HG02610 (cell line): Measurements from ENCODE around the gene APC2.

Experiments
- ATAC-seq: cut with Tn5 transposase; IDR thresholded peaks from one replicate; pipeline ENCODE4 v1.9.1; 2021; ENCODE audit warnings: mild to moderate bottlenecking, moderate library complexity; ENCODE audit not compliant: unreplicated experiment

APC2 gene

GRCh38 chr19:1445185-1445931 lies 4.6 kb upstream of the APC2 start:
- ATAC-seq = peak; percentile 60

GRCh38 chr19:1445932-1446712 lies 3.8 kb upstream of the APC2 start:
- no peak for ATAC-seq

GRCh38 chr19:1446713-1447481 lies 3.0 kb upstream of the APC2 start:
- ATAC-seq = no peak

GRCh38 chr19:1447504-1447903 lies 2.4 kb upstream of the APC2 start:
- no peak for ATAC-seq

GRCh38 chr19:1447944-1448343 lies 2.0 kb upstream of the APC2 start:
- no peak for ATAC-seq

GRCh38 chr19:1450735-1451731 lies 1.1 kb downstream of the APC2 start:
- ATAC-seq = no peak

GRCh38 chr19:1451916-1452801 lies 2.2 kb downstream of the APC2 start:
- ATAC-seq = no peak

GRCh38 chr19:1452802-1453524 lies 3.0 kb downstream of the APC2 start:
- no peak for ATAC-seq

- ATAC-seq = no peak
These were observed 3.8 kb downstream of the APC2 start for GRCh38 chr19:1453525-1454364.

- no peak for ATAC-seq
These were observed 5.0 kb downstream of the APC2 start for GRCh38 chr19:1455002-1455335.

GRCh38 chr19:1455336-1456120 lies 5.6 kb downstream of the APC2 start:
- ATAC-seq = no peak

- ATAC-seq = no peak
These were observed 6.4 kb downstream of the APC2 start for GRCh38 chr19:1456121-1456900.

GRCh38 chr19:1457031-1457739 lies 7.3 kb downstream of the APC2 start:
- no peak for ATAC-seq

- ATAC-seq = no peak
These were observed 8.0 kb downstream of the APC2 start for GRCh38 chr19:1457892-1458291.

GRCh38 chr19:1459479-1459878 lies 9.6 kb downstream of the APC2 start:
- ATAC-seq = no peak
